Right lobe of liver (tissue), 6 donors: Measurements from ENCODE around the gene CUX1. TPM values are rescaled to one million over a fixed set of nuclear protein-coding genes. Genes with fewer than 3 reads are reported as not detected.
"Not testable (repeated sequence)": the region's sequence is repeated elsewhere in the genome, so short reads cannot be mapped to it uniquely, and the experiment has no call there.

Experiments used
- ATAC-seq, 4 donors: fragments of 200-7000 bp; cut with Tn5 transposase; one replicate each; pipeline ENCODE4 v1.9.1; 2020; ENCODE audit warnings: mild to moderate bottlenecking in 4 of 4, moderate library complexity in 4 of 4
- DNase-seq, 3 donors: peaks; one replicate each; pipeline ENCODE4 v3.0.0-alpha.2; 2020
- H3K27ac ChIP-seq, 3 donors: fragments of 200-600 bp; one replicate each; pipeline ENCODE4 v1.8.0; 2022
- H3K27me3 ChIP-seq, 2 donors: fragments of 200-600 bp; one replicate each; pipeline ENCODE4 v1.8.0; 2022
- H3K36me3 ChIP-seq, 4 donors: fragments of 200-600 bp; sonication (generic) in 1 of 4; one replicate each; pipeline versions ENCODE4 v1.5.1 to v1.8.0; 2017 to 2022; ENCODE audit warnings: control low read depth in 1 of 4
- H3K4me1 ChIP-seq, 4 donors: fragments of 200-600 bp; sonication (generic) in 1 of 4; one replicate each; pipeline versions ENCODE4 v1.5.1 to v1.8.0; 2017 to 2022; ENCODE audit warnings: control low read depth in 1 of 4
- H3K4me3 ChIP-seq, 3 donors: fragments of 200-600 bp; one replicate each; pipeline ENCODE4 v1.8.0; 2022
- H3K9me3 ChIP-seq, 4 donors: fragments of 200-600 bp; sonication (generic) in 1 of 4; one replicate each; pipeline versions ENCODE4 v1.5.1 to v1.8.0; 2017 to 2022; ENCODE audit warnings: control low read depth in 1 of 4
- POLR2A ChIP-seq: fragments of 450-650 bp; IDR thresholded peaks from one replicate; pipeline ENCODE4 v1.6.1; 2017; ENCODE audit warnings: antibody characterized with exemption, mild to moderate bottlenecking
- WGBS: methylation state at CpG from one replicate; pipeline ENCODE4 v1.1.6; 2018; ENCODE audit warnings: low coverage, low lambda C conversion rate; ENCODE audit not compliant: insufficient coverage; ENCODE audit errors: missing lambda C conversion rate; 5-methylcytosine and 5-hydroxymethylcytosine counted together
- intact Hi-C, 2 donors: fragments of 100-400 bp; cut with DNase I; formaldehyde crosslinking; loops; one replicate each; pipeline versions ENCODE4 v1.11.2 to v1.14.1; 2022
- total RNA-seq, 6 experiments: library from RNA; depleted of rRNA in 2 of 6; stranded (reverse); fragments of >200 nt in 2 of 6; fragmentation: NEBNext Ultra II Directional in 3 of 6; extraction: Animal tissue kit (Norgen Biotek cat#: 25700) in 3 of 6; gene quantifications; one replicate each; pipeline versions ENCODE4 v1.1.0 to v1.2.4, GENCODE V29; 2016 to 2023
- TF ChIP-seq, protein P1 (sequence below), 4 donors: fragments of 200-600 bp in 3 of 4; fragments of 450-650 bp in 1 of 4; IDR thresholded peaks; one replicate each; pipeline versions ENCODE4 v1.5.1 to v1.8.0; 2016 to 2022; ENCODE audit warnings: antibody characterized with exemption in 4 of 4, mild to moderate bottlenecking in 2 of 4
- donor health status: DM: no; HTN: yes; CAD: no.
- donor health status: DM: no; HTN: no; CAD: no.
- donor health status: DM: no; HTN: no; CAD: no.
- donor health status: DM: no; HTN: yes; CAD: no.
- donor health status: DM: no; HTN: yes; CAD: no.

The CUX1 gene
- total RNA-seq, 6 experiments from 2014 or later = 34.3 to 53.1 (median 40.6) TPM

DNA sequence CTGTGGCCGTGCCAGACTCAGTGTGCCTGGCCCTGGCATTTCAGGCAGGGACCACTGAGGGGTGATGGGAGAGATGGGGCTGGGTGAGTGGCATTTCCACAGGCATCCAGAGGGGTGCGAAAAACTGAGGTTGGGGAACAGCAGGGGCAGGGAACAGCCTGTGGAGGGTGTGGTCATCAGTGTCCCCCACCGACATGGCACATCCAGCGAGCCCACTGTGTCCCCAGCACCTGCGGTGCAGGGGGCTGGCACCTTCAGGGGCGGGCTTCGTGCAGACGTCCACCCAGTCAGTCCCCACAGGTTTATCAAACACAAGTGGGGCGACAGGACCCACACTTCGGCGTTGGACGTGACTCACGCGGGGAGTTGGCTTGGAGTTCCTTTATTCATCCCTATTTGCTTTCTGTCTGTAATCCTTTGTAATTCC, 14.8 kb downstream of the CUX1 start:
- DNase-seq (peak in 1 of 3 donors; percentile 40), ATAC-seq (peak in 1 of 4 donors; percentile 19)
- Histone ChIP-seq H3K36me3 (no peaks in the 10 kb centered on the region), H3K27ac (no peak overlapping the region), H3K4me1 (no peaks in the 10 kb centered on the region), H3K4me3 (no peak overlapping the region), H3K27me3 (no peaks in the 10 kb centered on the region), H3K9me3 (no peaks in the 10 kb centered on the region)
- TF ChIP-seq, protein P1, sequence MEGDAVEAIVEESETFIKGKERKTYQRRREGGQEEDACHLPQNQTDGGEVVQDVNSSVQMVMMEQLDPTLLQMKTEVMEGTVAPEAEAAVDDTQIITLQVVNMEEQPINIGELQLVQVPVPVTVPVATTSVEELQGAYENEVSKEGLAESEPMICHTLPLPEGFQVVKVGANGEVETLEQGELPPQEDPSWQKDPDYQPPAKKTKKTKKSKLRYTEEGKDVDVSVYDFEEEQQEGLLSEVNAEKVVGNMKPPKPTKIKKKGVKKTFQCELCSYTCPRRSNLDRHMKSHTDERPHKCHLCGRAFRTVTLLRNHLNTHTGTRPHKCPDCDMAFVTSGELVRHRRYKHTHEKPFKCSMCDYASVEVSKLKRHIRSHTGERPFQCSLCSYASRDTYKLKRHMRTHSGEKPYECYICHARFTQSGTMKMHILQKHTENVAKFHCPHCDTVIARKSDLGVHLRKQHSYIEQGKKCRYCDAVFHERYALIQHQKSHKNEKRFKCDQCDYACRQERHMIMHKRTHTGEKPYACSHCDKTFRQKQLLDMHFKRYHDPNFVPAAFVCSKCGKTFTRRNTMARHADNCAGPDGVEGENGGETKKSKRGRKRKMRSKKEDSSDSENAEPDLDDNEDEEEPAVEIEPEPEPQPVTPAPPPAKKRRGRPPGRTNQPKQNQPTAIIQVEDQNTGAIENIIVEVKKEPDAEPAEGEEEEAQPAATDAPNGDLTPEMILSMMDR (IDR thresholded peaks at IDR 0.05) = no peak
- no peak for TF ChIP-seq POLR2A
- intact Hi-C loops = no loop called here
- 83% methylated on average over 9 of the region's 14 CpGs for WGBS

DNA sequence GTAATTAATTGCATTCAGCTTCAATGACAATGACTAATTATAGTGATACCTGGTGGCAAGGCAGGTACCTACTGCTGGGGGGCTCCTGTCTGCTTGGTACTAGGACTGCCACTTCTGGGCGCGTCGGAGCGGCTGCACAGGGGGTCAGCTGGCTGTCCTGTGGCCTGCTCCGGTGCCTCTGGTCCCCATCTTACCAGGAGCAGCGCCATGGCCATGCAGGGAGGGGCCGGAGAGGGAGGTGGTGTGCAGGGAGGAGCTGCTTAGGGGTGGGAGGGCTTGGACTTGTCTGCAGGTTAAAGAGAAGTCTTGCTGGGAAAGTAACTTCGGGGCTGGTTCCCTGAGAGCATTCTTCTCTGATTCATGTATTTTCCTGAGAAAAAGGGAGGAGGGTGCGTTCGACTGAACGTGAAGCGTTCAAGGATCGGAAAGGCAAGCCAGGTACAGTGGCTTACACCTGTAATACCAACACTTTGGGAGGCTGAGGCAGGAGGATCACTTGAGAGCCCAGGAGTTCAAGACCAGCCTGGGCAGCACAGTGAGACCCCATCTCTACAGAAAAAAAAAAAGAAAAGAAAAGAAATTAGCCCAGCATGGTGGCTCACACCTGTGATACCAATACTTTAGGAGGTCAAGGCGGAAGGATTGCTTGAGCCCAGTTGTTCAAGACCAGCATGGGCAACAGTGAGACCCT, 15.4 kb downstream of the CUX1 start:
- Histone ChIP-seq H3K27me3 (no peaks in the 10 kb centered on the region), H3K36me3 (no peaks in the 10 kb centered on the region), H3K9me3 (no peaks in the 10 kb centered on the region), H3K27ac (no peak overlapping the region), H3K4me1 (no peaks in the 10 kb centered on the region), H3K4me3 (no peak overlapping the region)
- TF ChIP-seq, protein P1 (IDR thresholded peaks at IDR 0.05) = no peak
- TF ChIP-seq POLR2A = no peak
- intact Hi-C loops = no loop called here
- DNase-seq (peak in 1 of 3 donors; percentile 31), ATAC-seq (peak in 1 of 4 donors; percentile 13)
- WGBS = 93% methylated on average over 13 of the region's 14 CpGs

DNA sequence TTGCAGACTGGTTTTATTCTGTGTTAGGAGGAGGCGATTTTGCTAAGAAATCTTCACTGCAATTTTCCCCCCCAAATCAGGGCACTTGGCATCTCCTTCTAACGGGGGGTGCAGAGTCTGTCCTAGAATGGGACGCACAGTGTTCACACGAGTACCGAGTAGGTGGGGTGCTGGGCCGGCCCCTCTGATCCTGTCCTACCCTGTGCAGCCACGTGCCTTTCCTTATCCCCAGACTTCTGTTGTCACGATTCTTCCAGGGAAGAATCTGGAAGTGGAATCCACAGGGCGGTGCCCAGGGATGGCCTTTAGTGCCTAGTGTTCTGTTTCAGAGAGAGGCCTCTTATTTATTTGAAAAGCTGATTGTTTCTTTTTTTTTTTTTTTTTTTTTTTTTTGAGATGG, 16.4 kb downstream of the CUX1 start:
- H3K4me1 ChIP-seq = peaks cover 0 to 5% (median 0%) of the 10 kb centered on the region in 4 donors
- no peak for TF ChIP-seq POLR2A
- TF ChIP-seq, protein P1 (IDR thresholded peaks at IDR 0.05) = no peak
- ATAC-seq (no peak), DNase-seq (peak in 1 of 3 donors; percentile 21)
- no peaks in the 10 kb centered on the region for H3K27me3 ChIP-seq
- 92% methylated on average over 6 of the region's 9 CpGs for WGBS
- no peaks in the 10 kb centered on the region for H3K36me3 ChIP-seq
- intact Hi-C loops = no loop called here
- no peak overlapping the region for H3K4me3 ChIP-seq
- H3K9me3 ChIP-seq = no peaks in the 10 kb centered on the region
- H3K27ac ChIP-seq = no peak overlapping the region

DNA sequence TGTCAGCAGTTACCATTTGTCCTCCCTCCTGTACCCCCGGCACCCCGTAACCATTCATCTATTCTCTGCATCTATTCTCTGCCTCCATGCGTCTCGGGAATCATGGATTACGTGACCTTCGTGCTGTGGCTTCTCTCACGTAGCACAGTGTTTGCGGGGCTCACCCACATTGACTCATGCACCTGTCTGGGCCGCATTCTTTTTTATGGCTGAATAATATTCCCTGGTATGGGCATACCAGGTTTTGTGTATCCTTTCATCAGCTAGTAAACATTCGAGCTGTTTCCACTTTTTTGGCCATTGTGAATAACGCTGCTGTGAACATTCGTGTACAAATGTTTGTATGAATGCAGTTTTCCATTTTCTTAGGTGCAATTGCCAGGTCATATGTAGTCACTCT, 17.7 kb downstream of the CUX1 start:
- H3K4me1 ChIP-seq = peaks cover 0 to 5% (median 0%) of the 10 kb centered on the region in 4 donors
- no peaks in the 10 kb centered on the region for H3K9me3 ChIP-seq
- DNase-seq (peak in 1 of 3 donors; percentile 28), ATAC-seq (no peak)
- WGBS = 93% methylated on average over 12 of the region's 12 CpGs
- H3K36me3 ChIP-seq = no peaks in the 10 kb centered on the region
- intact Hi-C loops = no loop called here
- H3K4me3 ChIP-seq = no peak overlapping the region
- H3K27me3 ChIP-seq = no peaks in the 10 kb centered on the region
- no peak for TF ChIP-seq POLR2A
- TF ChIP-seq, protein P1 (IDR thresholded peaks at IDR 0.05) = no peak
- H3K27ac ChIP-seq = no peak overlapping the region

DNA sequence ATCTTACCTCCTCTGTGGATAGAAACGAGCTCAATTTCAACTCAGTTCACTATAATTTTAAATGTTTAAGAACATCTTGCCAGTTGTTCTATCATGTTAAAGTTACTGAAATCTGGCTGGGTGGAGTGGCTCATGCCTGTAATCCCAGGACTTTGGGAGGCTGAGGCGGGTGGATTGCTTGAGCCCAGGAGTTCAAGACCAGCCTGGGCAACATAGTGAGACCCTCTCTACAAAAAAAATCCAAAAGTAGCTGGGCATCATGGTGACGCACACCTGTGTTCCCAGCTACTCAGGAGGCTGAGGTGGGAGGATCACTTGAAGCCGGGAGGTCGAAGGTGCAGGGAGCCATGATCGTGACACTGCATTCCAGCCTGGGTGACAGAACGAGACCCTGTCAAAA, 20.0 kb downstream of the CUX1 start:
- 92% methylated on average over 7 of the region's 7 CpGs for WGBS
- intact Hi-C loops, H3K36me3 ChIP-seq, H3K27me3 ChIP-seq, DNase-seq, H3K27ac ChIP-seq, H3K4me3 ChIP-seq, ATAC-seq, H3K4me1 ChIP-seq, H3K9me3 ChIP-seq: not testable (repeated sequence)
